Peyer's patch (tissue), 4 donors: ENCODE measurements around the gene MAST4. TPM values are rescaled to one million over a fixed set of nuclear protein-coding genes. Genes with fewer than 3 reads are reported as not detected.

Experiments
- DNase-seq, 3 donors: peaks; one replicate each; pipeline ENCODE4 v3.0.0-alpha.2; 2017 to 2019
- H3K27ac ChIP-seq, 4 donors: fragments of 200-600 bp; sonication (generic); one replicate each; pipeline ENCODE4 v1.5.1; 2016 to 2019
- H3K27me3 ChIP-seq, 2 donors: fragments of 200-600 bp; sonication (generic); one replicate each; pipeline ENCODE4 v1.5.1; 2019
- H3K36me3 ChIP-seq, 3 donors: fragments of 200-600 bp; sonication (generic); one replicate each; pipeline ENCODE4 v1.5.1; 2016 to 2019
- H3K4me1 ChIP-seq, 4 donors: fragments of 200-600 bp; sonication (generic); one replicate each; pipeline ENCODE4 v1.5.1; 2016 to 2019
- H3K4me3 ChIP-seq, 4 donors: fragments of 200-600 bp; sonication (generic); 1 replicate in 3 of 4; 2 replicates in 1 of 4; pipeline ENCODE4 v1.5.1; 2016 to 2019; ENCODE audit warnings: mild to moderate bottlenecking in 1 of 4
- H3K9me3 ChIP-seq, 4 donors: fragments of 200-600 bp; sonication (generic); one replicate each; pipeline ENCODE4 v1.5.1; 2016 to 2019; ENCODE audit warnings: mild to moderate bottlenecking in 1 of 4
- CTCF ChIP-seq, 6 experiments: fragments of 450-650 bp in 4 of 6; fragments of 200-600 bp in 2 of 6; sonication (generic) in 1 of 6; IDR thresholded peaks; one replicate each; pipeline ENCODE4 v1.5.1; 2017 to 2019; ENCODE audit warnings: antibody characterized with exemption in 6 of 6, mild to moderate bottlenecking in 3 of 6, moderate library complexity in 1 of 6
- POLR2A ChIP-seq, 2 donors: fragments of 450-650 bp; IDR thresholded peaks; one replicate each; pipeline ENCODE4 v1.5.1; 2017; ENCODE audit warnings: antibody characterized with exemption in 2 of 2, mild to moderate bottlenecking in 2 of 2, moderate library complexity in 2 of 2
- total RNA-seq, 4 donors: library from RNA; depleted of rRNA; stranded (reverse); fragments of >200 nt; gene quantifications; one replicate each; pipeline ENCODE4 v1.1.0, GENCODE V29; 2016

Gene MAST4
- total RNA-seq, 4 donors from 2014 or later: 20.2 to 23.1 (median 21.4) TPM

- no peak overlapping the region for H3K4me3 ChIP-seq
- H3K27me3 ChIP-seq: no peaks in the 10 kb centered on the region
- no peaks in the 10 kb centered on the region for H3K4me1 ChIP-seq
- DNase-seq: no peak
- H3K9me3 ChIP-seq: no peaks in the 10 kb centered on the region
- TF ChIP-seq CTCF (IDR thresholded peaks at IDR 0.05) (no peak), POLR2A (IDR thresholded peaks at IDR 0.05) (no peak)
- H3K27ac ChIP-seq: no peak overlapping the region
- H3K36me3 ChIP-seq: no peaks in the 10 kb centered on the region
Observed at GRCh38 chr5:66646570-66646969, 50.4 kb downstream of the MAST4 start.

GRCh38 chr5:66647146-66647856 is 51.1 kb downstream of the MAST4 start:
- Histone ChIP-seq H3K27ac (no peak overlapping the region), H3K27me3 (no peaks in the 10 kb centered on the region), H3K36me3 (no peaks in the 10 kb centered on the region), H3K4me1 (no peaks in the 10 kb centered on the region), H3K9me3 (no peaks in the 10 kb centered on the region), H3K4me3 (no peak overlapping the region)
- no peak for TF ChIP-seq POLR2A (IDR thresholded peaks at IDR 0.05)
- TF ChIP-seq CTCF (IDR thresholded peaks at IDR 0.05): no peak
- DNase-seq: no peak

- no peak for DNase-seq
- Histone ChIP-seq H3K27me3 (no peaks in the 10 kb centered on the region), H3K27ac (no peak overlapping the region), H3K36me3 (no peaks in the 10 kb centered on the region), H3K4me1 (no peaks in the 10 kb centered on the region), H3K9me3 (no peaks in the 10 kb centered on the region), H3K4me3 (no peak overlapping the region)
- TF ChIP-seq CTCF (IDR thresholded peaks at IDR 0.05) (no peak), POLR2A (IDR thresholded peaks at IDR 0.05) (no peak)
Observed at GRCh38 chr5:66652818-66653217, 56.6 kb downstream of the MAST4 start.

DNA sequence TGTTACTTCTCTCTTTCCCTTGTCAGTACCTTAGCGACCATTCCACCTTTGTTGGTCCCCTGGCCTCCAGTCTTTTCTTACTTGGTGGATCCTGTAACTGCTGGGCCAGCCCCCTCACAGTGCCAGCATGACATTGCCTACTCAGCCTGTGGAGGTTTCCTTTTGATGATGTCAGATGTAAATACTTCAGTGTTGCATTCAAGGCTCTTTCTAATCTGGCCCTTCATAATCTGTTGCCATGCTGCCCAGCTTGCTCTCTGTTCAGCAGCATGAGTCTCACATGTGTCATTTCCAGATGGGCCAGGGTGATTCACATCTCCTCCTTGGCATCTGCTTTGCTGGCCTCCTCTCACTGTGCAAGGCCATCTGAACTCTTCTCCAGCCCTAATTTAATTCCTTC is 57.1 kb downstream of the MAST4 start:
- H3K4me1 ChIP-seq: no peaks in the 10 kb centered on the region
- no peak for TF ChIP-seq POLR2A (IDR thresholded peaks at IDR 0.05)
- no peak for TF ChIP-seq CTCF (IDR thresholded peaks at IDR 0.05)
- no peak overlapping the region for H3K27ac ChIP-seq
- no peaks in the 10 kb centered on the region for H3K9me3 ChIP-seq
- DNase-seq: no peak
- H3K36me3 ChIP-seq: no peaks in the 10 kb centered on the region
- no peak overlapping the region for H3K4me3 ChIP-seq
- no peaks in the 10 kb centered on the region for H3K27me3 ChIP-seq

DNA sequence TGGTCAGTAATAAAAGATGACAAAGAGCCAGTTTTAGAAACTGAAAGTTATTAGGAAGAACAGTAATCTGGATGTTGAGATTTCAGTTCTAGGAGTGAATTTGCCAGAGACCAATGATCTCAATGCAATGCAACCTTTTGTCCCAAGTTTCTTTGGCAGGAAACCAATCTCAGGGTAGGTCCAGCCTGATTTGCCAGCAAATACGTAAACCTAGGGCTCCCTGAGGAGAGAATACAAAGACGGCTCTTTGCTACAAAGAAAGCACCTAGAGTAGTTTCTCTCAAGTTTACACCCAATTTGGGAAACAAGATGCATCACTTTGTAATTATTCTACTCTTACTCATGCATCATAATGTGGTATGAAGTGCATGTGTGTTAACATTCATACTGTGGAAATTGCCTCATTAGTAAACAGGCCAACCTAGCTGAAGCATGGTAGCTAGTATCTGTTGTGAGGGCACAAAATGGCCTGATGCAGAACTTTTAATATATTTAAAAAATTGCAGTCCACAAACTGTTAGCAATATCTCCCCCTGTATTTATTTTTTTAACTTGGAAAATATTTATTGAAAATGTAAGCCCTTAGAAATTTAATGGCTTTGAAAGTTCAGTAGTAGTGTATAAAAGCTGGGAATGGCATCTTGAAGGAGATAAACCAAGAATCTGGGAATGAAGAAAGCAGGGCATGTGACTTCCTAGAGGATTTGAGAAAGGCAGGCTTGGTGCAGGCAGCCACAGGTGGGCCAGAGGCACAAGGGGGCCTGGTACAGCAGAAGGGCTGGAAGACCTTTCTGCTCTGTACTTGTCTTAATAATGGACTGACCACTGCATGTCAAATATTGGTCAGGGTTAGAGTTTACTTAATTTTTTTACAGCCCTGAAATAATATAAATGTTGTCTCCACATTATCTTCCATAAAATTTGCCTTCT is 59.5 kb downstream of the MAST4 start:
- TF ChIP-seq CTCF (IDR thresholded peaks at IDR 0.05): no peak
- TF ChIP-seq POLR2A (IDR thresholded peaks at IDR 0.05): no peak
- Histone ChIP-seq H3K27me3 (no peaks in the 10 kb centered on the region), H3K36me3 (no peaks in the 10 kb centered on the region), H3K27ac (peak overlapping the region in 1 of 4 donors; percentile 23), H3K9me3 (no peaks in the 10 kb centered on the region), H3K4me3 (no peak overlapping the region), H3K4me1 (no peaks in the 10 kb centered on the region)
- DNase-seq: no peak
